K562 (cell line): Measurements from ENCODE around the gene PPM1F. TPM values are rescaled to one million over a fixed set of nuclear protein-coding genes. Genes with fewer than 3 reads are reported as not detected.

Source experiments
- CUX1 ChIP-seq: fragments of 200-800 bp; sonication (Bioruptor generic); IDR thresholded peaks from 2 replicates; pipeline ENCODE4 v1.6.1; 2016; ENCODE audit warnings: missing genetic modification characterization, missing compliant biosample characterization
- DDX20 ChIP-seq: fragments of 450-650 bp; IDR thresholded peaks from 2 replicates; pipeline ENCODE4 v1.6.1; 2016; ENCODE audit warnings: missing genetic modification characterization, low read depth, mild to moderate bottlenecking, missing compliant biosample characterization, moderate library complexity
- E2F3 ChIP-seq: fragments of 250-450 bp; sonication (Bioruptor Pico); IDR thresholded peaks from 2 replicates; pipeline ENCODE4 v1.4.0; 2020; ENCODE audit warnings: mild to moderate bottlenecking
- EWSR1 ChIP-seq: fragments of 450-650 bp; IDR thresholded peaks from 2 replicates; pipeline ENCODE4 v1.6.1; 2018; ENCODE audit warnings: borderline replicate concordance, mild to moderate bottlenecking, low read depth, moderate library complexity; ENCODE audit not compliant: partially characterized antibody
- HDAC2 ChIP-seq: fragments of 450-650 bp; IDR thresholded peaks from 2 replicates; pipeline ENCODE4 v1.6.1; 2016; ENCODE audit warnings: mild to moderate bottlenecking
- KDM4B ChIP-seq, 2 experiments: fragments of 450-650 bp in 1 of 2; sonication (generic) in 1 of 2; IDR thresholded peaks; 2 replicates each; pipeline ENCODE4 v1.6.1; 2016 to 2017; ENCODE audit warnings: borderline replicate concordance in 2 of 2, antibody characterized with exemption in 1 of 2, low read depth in 1 of 2, mild to moderate bottlenecking in 1 of 2
- LEF1 ChIP-seq: fragments of 450-650 bp; IDR thresholded peaks from 2 replicates; pipeline ENCODE4 v1.6.1; 2016; ENCODE audit warnings: mild to moderate bottlenecking
- MCM7 ChIP-seq, 2 experiments: fragments of 450-650 bp; IDR thresholded peaks; 2 replicates each; pipeline ENCODE4 v1.6.1; 2016 to 2018
- MTA3 ChIP-seq: fragments of 450-650 bp; formaldehyde crosslinking; IDR thresholded peaks from 2 replicates; pipeline ENCODE4 v1.6.1; 2017; ENCODE audit warnings: mild to moderate bottlenecking, borderline replicate concordance
- NCOA6 ChIP-seq: fragments of 450-650 bp; IDR thresholded peaks from 2 replicates; pipeline ENCODE4 v1.6.1; 2017; ENCODE audit warnings: mild to moderate bottlenecking
- POLR2H ChIP-seq: IDR thresholded peaks from 2 replicates; pipeline ENCODE4 v1.6.1; 2016; ENCODE audit warnings: missing genetic modification characterization, low read depth, mild to moderate bottlenecking, control low read depth, missing compliant biosample characterization, moderate library complexity
- ZNF282 ChIP-seq: sonication (generic); formaldehyde crosslinking; IDR thresholded peaks from 2 replicates; pipeline ENCODE4 v1.8.1; 2023; ENCODE audit warnings: missing genetic modification reagents
- polyA plus RNA-seq, 8 experiments: library from polyadenylated mRNA; depleted of rRNA in 4 of 8; stranded (reverse) in 5 of 8; unstranded in 3 of 8; fragments of >200 nt; fragmentation: Nextera tagmentation in 2 of 8; fragmentation: Illumina TruSeq in 1 of 8; extraction: Ambion mirVana in 2 of 8; extraction: Trizol in 1 of 8; gene quantifications; 2 replicates each; pipeline versions ENCODE4 v1.2.1 to v1.2.3, GENCODE V29; 2011 to 2014; ENCODE audit warnings: inconsistent platforms in 1 of 8, missing spikeins in 1 of 8
- total RNA-seq, 7 experiments: library from RNA; depleted of rRNA in 6 of 7; stranded (reverse); fragments of >200 nt in 6 of 7; fragmentation: Illumina TruSeq in 2 of 7; extraction: Trizol in 2 of 7; gene quantifications; 2 replicates each; pipeline versions ENCODE4 v1.2.1 to v1.2.3, GENCODE V29; 2011 to 2021; ENCODE audit warnings: low replicate concordance in 1 of 7

The PPM1F gene
- total and polyA plus RNA-seq, 9 of the 15 experiments (the other 6 are each of a cell fraction or from before 2014, with no cell fraction given) = 2.1 to 159 (median 64.0) TPM

GRCh38 chr22:21966643-21967516 is 14.2 kb upstream of the PPM1F start (continued):
- 0 out of 2 replicates have a peak, but pooled peaks have one; percentile 49 for TF ChIP-seq E2F3 (CRISPR knock-in tag)
- no peak for TF ChIP-seq MTA3
- no peak for TF ChIP-seq NCOA6
- TF ChIP-seq HDAC2 = no peak
- TF ChIP-seq EWSR1 = no peak
- no peak for TF ChIP-seq CUX1 (CRISPR knock-in tag)
- peak; percentile 17; the same call in 1 of the 2 replicates for TF ChIP-seq ZNF282
- no peak for TF ChIP-seq POLR2H (tag)
- TF ChIP-seq DDX20 (tag) = no peak
- no peak for TF ChIP-seq KDM4B (IDR thresholded peaks at IDR 0.05; ENCODE audit: borderline replicate concordance in 2 of 2, low read depth in 1 of 2)
- TF ChIP-seq LEF1 = no peak
- no peak for TF ChIP-seq MCM7 (IDR thresholded peaks at IDR 0.05)
